GM04503 (cell line): ENCODE measurements around the gene RABIF.

Source experiments
- DNase-seq: peaks from one replicate; pipeline ENCODE4 v3.0.0-alpha.2; 2012; ENCODE audit warnings: low read depth

Gene RABIF

GRCh38 chr1:202873026-202873425, 15.9 kb downstream of the RABIF start:
- no peak for DNase-seq

GRCh38 chr1:202871367-202871766, 17.6 kb downstream of the RABIF start:
- DNase-seq: no peak

GRCh38 chr1:202862679-202863560, 26.0 kb downstream of the RABIF start:
- DNase-seq: no peak

- peak; percentile 46 for DNase-seq
These were observed 27.4 kb downstream of the RABIF start for GRCh38 chr1:202861420-202862132.

GRCh38 chr1:202860744-202861419, 28.1 kb downstream of the RABIF start:
- no peak for DNase-seq

- no peak for DNase-seq
These were observed 30.0 kb downstream of the RABIF start for GRCh38 chr1:202858789-202859414.

- no peak for DNase-seq
These were observed 30.6 kb downstream of the RABIF start for GRCh38 chr1:202858331-202858730.

- no peak for DNase-seq
These were observed 31.8 kb downstream of the RABIF start for GRCh38 chr1:202857136-202857610.

GRCh38 chr1:202856014-202856413, 32.9 kb downstream of the RABIF start:
- no peak for DNase-seq

- no peak for DNase-seq
These were observed 34.2 kb downstream of the RABIF start for GRCh38 chr1:202854787-202855186.

- DNase-seq: no peak
These were observed 36.6 kb downstream of the RABIF start for GRCh38 chr1:202852163-202852904.

- DNase-seq: no peak
These were observed 38.2 kb downstream of the RABIF start for GRCh38 chr1:202850593-202851362.

GRCh38 chr1:202848191-202848542, 40.8 kb downstream of the RABIF start:
- no peak for DNase-seq

GRCh38 chr1:202844935-202845334, 44.0 kb downstream of the RABIF start:
- no peak for DNase-seq

- DNase-seq: no peak
These were observed 44.7 kb downstream of the RABIF start for GRCh38 chr1:202844259-202844658.

- DNase-seq: no peak
These were observed 45.9 kb downstream of the RABIF start for GRCh38 chr1:202843081-202843480.

- no peak for DNase-seq
These were observed 51.1 kb downstream of the RABIF start for GRCh38 chr1:202837746-202838262.

- DNase-seq: no peak
These were observed 52.1 kb downstream of the RABIF start for GRCh38 chr1:202836623-202837403.

- no peak for DNase-seq
These were observed 53.3 kb downstream of the RABIF start for GRCh38 chr1:202835548-202836072.
